Heart left ventricle (tissue), 16 donors: Measurements from ENCODE around the gene GRK3. TPM values are rescaled to one million over a fixed set of nuclear protein-coding genes. Genes with fewer than 3 reads are reported as not detected.
A peak's percentile ranks its signal among the peaks of the same experiment; 100 is the strongest.

Experiments
- ATAC-seq, 4 donors: fragments of 200-7000 bp; cut with Tn5 transposase; one replicate each; pipeline ENCODE4 v1.9.1; 2020 to 2022; ENCODE audit warnings: moderate library complexity in 4 of 4, mild to moderate bottlenecking in 3 of 4, moderate number of reproducible peaks in 1 of 4
- DNase-seq, 5 donors: peaks; one replicate each; pipeline ENCODE4 v3.0.0-alpha.2; 2020
- H3K27ac ChIP-seq, 12 donors: fragments of 200-600 bp; sonication (generic) in 4 of 12; one replicate each; pipeline versions ENCODE4 v1.5.0 to v1.8.0; 2016 to 2022; ENCODE audit warnings: mild to moderate bottlenecking in 2 of 12
- H3K27me3 ChIP-seq, 9 donors: fragments of 200-600 bp; sonication (generic) in 2 of 9; one replicate each; pipeline versions ENCODE4 v1.5.1 to v1.8.0; 2016 to 2022; ENCODE audit warnings: mild to moderate bottlenecking in 3 of 9
- H3K36me3 ChIP-seq, 9 donors: fragments of 200-600 bp; sonication (generic) in 2 of 9; one replicate each; pipeline versions ENCODE4 v1.5.0 to v1.8.0; 2018 to 2022; ENCODE audit warnings: mild to moderate bottlenecking in 2 of 9
- H3K4me1 ChIP-seq, 12 donors: fragments of 200-600 bp; sonication (generic) in 4 of 12; one replicate each; pipeline versions ENCODE4 v1.5.0 to v1.8.0; 2016 to 2022; ENCODE audit warnings: mild to moderate bottlenecking in 3 of 12
- H3K4me3 ChIP-seq, 12 donors: fragments of 200-600 bp; sonication (generic) in 4 of 12; one replicate each; pipeline versions ENCODE4 v1.5.0 to v1.8.0; 2017 to 2022; ENCODE audit warnings: mild to moderate bottlenecking in 9 of 12, moderate library complexity in 4 of 12
- H3K9me3 ChIP-seq, 12 donors: fragments of 200-600 bp; sonication (generic) in 4 of 12; one replicate each; pipeline versions ENCODE4 v1.5.0 to v1.8.0; 2016 to 2022; ENCODE audit warnings: mild to moderate bottlenecking in 1 of 12
- POLR2A ChIP-seq, 2 donors: fragments of 450-650 bp; IDR thresholded peaks; one replicate each; pipeline ENCODE4 v1.6.1; 2017; ENCODE audit warnings: antibody characterized with exemption in 2 of 2, mild to moderate bottlenecking in 2 of 2, moderate library complexity in 2 of 2
- WGBS, 4 donors: extraction: QIAGEN DNeasy Blood & Tissue Kit in 2 of 4; methylation state at CpG; one replicate each; pipeline versions ENCODE4 v1.1.5 to v1.1.7; 2013 to 2018; 5-methylcytosine and 5-hydroxymethylcytosine counted together
- intact Hi-C, 10 donors: fragments of 100-400 bp; cut with DNase I; formaldehyde crosslinking; loops; one replicate each; pipeline versions ENCODE4 v1.11.1 to v1.14.2; 2022
- polyA plus RNA-seq, 2 donors: library from polyadenylated mRNA; stranded (reverse); fragments of 200-250 nt; gene quantifications; one replicate each; pipeline ENCODE4 v1.2.3, GENCODE V29; 2013
- total RNA-seq, 9 donors: library from RNA; depleted of rRNA in 2 of 9; stranded (reverse); fragments of >200 nt in 2 of 9; fragmentation: NEBNext Ultra II Directional in 3 of 9; extraction: Animal tissue kit (Norgen Biotek cat#: 25700) in 3 of 9; gene quantifications; one replicate each; pipeline versions ENCODE4 v1.1.0 to v1.2.4, GENCODE V29; 2016 to 2023
- TF ChIP-seq, protein P1 (sequence below), 12 donors: fragments of 200-600 bp; sonication (generic) in 4 of 12; IDR thresholded peaks; one replicate each; pipeline versions ENCODE4 v1.5.0 to v1.8.0; 2018 to 2022; ENCODE audit warnings: antibody characterized with exemption in 12 of 12, mild to moderate bottlenecking in 5 of 12
- donor health status: ischemic (EF 13 %, LVEDD 7.1; RV severe dilation, severe dysfunction).
- donor health status: healthy with polysubstance abuse.
- donor health status: DM: no; HTN: yes; CAD: no.
- donor health status: DM: no; HTN: no; CAD: no.
- donor health status: ischemic (EF 25% LVEDD 6.9; RV normal size, moderate dysfunction).
- donor health status: ischemic (EF 25% LVEDD 5.7; RV mildly dilated, moderate dysfunction).
- donor health status: healthy.
- donor health status: DM: yes; HTN: yes; CAD: no.
- donor health status: ischemic (EF 35%, LVEDD 5.7; RV mildly dilated, moderate dysfunction).
- donor health status: nonischemic (EF 11% LVEDD 7.7; RV severe dilation, severe dysfunction).
- donor health status: DM: yes; HTN: yes; CAD: no.
- donor health status: PGD.
- donor health status: ischemic (EF 29% LVEDD 5.4; RV normal size, mild dysfunction).
- donor health status: nonischemic (EF 23%, LVEDD 6.1; RV moderate dilation, normal function).

The GRK3 gene
- total and polyA plus RNA-seq, 11 donors: 1.1 to 16.2 (median 5.9) TPM

DNA sequence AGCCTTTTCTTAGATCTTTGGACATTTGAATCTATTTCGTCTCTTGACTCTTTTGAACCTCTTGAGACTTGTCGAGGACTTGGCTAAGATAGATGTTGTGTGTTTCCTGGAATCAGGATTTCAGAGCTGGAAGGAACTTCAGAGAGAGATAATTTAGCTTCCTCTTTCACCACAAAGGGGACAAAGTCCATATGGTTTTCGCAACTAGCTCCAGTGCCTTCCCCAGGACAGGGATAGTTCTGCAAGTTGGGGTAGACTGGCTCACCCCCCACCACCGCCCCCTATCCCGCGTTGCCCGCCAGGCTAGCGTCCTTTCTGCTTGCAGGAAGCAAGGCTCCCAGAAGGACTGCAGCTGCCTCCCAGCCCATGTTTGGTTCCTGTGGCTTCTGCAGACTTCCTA is 101.8 kb downstream of the GRK3 start:
- no peaks in the 10 kb centered on the region for H3K27me3 ChIP-seq
- H3K9me3 ChIP-seq: no peaks in the 10 kb centered on the region
- H3K27ac ChIP-seq: peak overlapping the region in 7 of 12 donors; percentile 9 to 59 (median 34)
- no peaks in the 10 kb centered on the region for H3K36me3 ChIP-seq
- peak overlapping the region in 4 of 12 donors; percentile 4 to 20 (median 8) for H3K4me3 ChIP-seq
- peak in 3 of 4 donors; percentile 54 to 78 (median 66) for ATAC-seq
- peak; percentile 57 to 73 (median 66) for DNase-seq
- no peak for TF ChIP-seq POLR2A (IDR thresholded peaks at IDR 0.05)
- TF ChIP-seq, protein P1, sequence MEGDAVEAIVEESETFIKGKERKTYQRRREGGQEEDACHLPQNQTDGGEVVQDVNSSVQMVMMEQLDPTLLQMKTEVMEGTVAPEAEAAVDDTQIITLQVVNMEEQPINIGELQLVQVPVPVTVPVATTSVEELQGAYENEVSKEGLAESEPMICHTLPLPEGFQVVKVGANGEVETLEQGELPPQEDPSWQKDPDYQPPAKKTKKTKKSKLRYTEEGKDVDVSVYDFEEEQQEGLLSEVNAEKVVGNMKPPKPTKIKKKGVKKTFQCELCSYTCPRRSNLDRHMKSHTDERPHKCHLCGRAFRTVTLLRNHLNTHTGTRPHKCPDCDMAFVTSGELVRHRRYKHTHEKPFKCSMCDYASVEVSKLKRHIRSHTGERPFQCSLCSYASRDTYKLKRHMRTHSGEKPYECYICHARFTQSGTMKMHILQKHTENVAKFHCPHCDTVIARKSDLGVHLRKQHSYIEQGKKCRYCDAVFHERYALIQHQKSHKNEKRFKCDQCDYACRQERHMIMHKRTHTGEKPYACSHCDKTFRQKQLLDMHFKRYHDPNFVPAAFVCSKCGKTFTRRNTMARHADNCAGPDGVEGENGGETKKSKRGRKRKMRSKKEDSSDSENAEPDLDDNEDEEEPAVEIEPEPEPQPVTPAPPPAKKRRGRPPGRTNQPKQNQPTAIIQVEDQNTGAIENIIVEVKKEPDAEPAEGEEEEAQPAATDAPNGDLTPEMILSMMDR (IDR thresholded peaks at IDR 0.05): no peak
- 29 to 53% (median 43%) methylated on average over 8 of the region's 8 CpGs for WGBS, 4 donors
- intact Hi-C loops: loop anchor here in 1 of 10 donors (10.0 kb wide), 2 partner anchors 78 to 102 kb away; partner anchors contain the start of genes GRK3 and MYO18B
- peaks cover 0 to 39% (median 10%) of the 10 kb centered on the region in 12 donors for H3K4me1 ChIP-seq

GRCh38 chr22:25668437-25668836 is 104.0 kb downstream of the GRK3 start:
- H3K27ac ChIP-seq: no peak overlapping the region
- intact Hi-C loops: loop anchor here in 1 of 10 donors (10.0 kb wide), 2 partner anchors 76 to 104 kb away; partner anchors contain the start of genes GRK3 and MYO18B
- ATAC-seq (no peak), DNase-seq (no peak)
- no peaks in the 10 kb centered on the region for H3K9me3 ChIP-seq
- no peaks in the 10 kb centered on the region for H3K36me3 ChIP-seq
- TF ChIP-seq POLR2A (IDR thresholded peaks at IDR 0.05): no peak
- TF ChIP-seq, protein P1 (IDR thresholded peaks at IDR 0.05): no peak
- peaks cover 0 to 34% (median 9%) of the 10 kb centered on the region in 12 donors for H3K4me1 ChIP-seq
- 38 to 52% (median 50%) methylated on average over 2 of the region's 2 CpGs for WGBS, 4 donors
- H3K27me3 ChIP-seq: no peaks in the 10 kb centered on the region
- no peak overlapping the region for H3K4me3 ChIP-seq

DNA sequence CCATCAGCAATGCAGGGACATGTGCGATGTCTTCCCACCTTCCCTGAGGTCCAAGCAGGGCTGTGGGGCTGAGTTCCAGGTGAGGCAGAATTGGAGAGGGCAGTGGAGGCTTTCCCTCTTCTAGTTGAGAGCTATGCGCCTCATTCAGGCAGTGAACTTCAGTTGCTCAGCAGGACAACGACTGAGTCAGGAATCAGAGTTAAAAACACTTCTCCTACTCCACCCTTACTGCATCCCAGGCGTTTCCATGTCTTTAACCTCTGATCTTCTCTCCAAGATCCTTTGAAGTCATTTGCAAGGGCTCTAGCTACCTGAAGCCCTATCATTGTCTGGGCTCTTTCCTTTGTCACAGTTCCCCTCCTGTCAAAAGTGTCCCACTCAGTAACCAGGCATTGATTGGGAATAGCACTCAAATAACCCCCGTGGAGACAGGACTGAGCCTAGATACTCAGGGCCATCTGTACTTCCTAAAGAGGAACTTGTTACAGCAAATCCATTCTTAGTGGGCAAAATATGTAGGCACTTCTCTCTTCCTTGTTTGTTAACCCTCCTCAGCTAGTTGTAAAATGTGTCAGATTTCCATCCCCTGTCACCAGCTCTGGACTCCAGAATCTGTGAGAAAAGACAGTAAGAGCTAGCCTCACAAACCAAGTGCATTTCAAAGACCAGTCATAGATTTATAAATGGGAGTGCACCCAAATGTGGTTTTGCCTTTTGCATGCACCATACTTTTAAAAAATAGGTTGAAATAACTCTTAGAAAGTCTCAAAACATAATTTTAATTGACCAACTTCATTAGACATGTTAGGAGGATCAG is 105.0 kb downstream of the GRK3 start:
- no peaks in the 10 kb centered on the region for H3K27me3 ChIP-seq
- peak overlapping the region in 1 of 12 donors; percentile 56 for H3K27ac ChIP-seq
- peak in 1 of 4 donors; percentile 31 for ATAC-seq
- H3K36me3 ChIP-seq: peaks cover 0 to 7% (median 0%) of the 10 kb centered on the region in 9 donors
- WGBS, 4 donors: 71 to 86% (median 78%) methylated on average over 5 of the region's 5 CpGs
- H3K4me3 ChIP-seq: no peak overlapping the region
- intact Hi-C loops: loop anchor here in 1 of 10 donors (10.0 kb wide), 2 partner anchors 75 to 105 kb away; partner anchors contain the start of genes GRK3 and MYO18B
- H3K4me1 ChIP-seq: peaks cover 0 to 34% (median 8%) of the 10 kb centered on the region in 12 donors
- no peak for DNase-seq
- H3K9me3 ChIP-seq: no peaks in the 10 kb centered on the region
- TF ChIP-seq, protein P1 (IDR thresholded peaks at IDR 0.05): no peak
- TF ChIP-seq POLR2A (IDR thresholded peaks at IDR 0.05): no peak

- Histone ChIP-seq H3K36me3 (peaks cover 0 to 12% (median 0%) of the 10 kb centered on the region in 9 donors), H3K27ac (peak overlapping the region in 1 of 12 donors; percentile 56), H3K4me1 (peaks cover 0 to 34% (median 8%) of the 10 kb centered on the region in 12 donors), H3K27me3 (no peaks in the 10 kb centered on the region), H3K4me3 (no peak overlapping the region), H3K9me3 (no peaks in the 10 kb centered on the region)
- DNase-seq (no peak), ATAC-seq (no peak)
- intact Hi-C loops: no loop called here
- TF ChIP-seq, protein P1 (IDR thresholded peaks at IDR 0.05): no peak
- TF ChIP-seq POLR2A (IDR thresholded peaks at IDR 0.05): no peak
- 96 to 98% (median 97%) methylated on average over 6 of the region's 6 CpGs for WGBS, 4 donors
Measured at GRCh38 chr22:25670070-25670461, 105.6 kb downstream of the GRK3 start.
